ENCODE data around the gene ASTL. TPM values are rescaled to one million over a fixed set of nuclear protein-coding genes. Genes with fewer than 3 reads are reported as not detected.

Gene ASTL
- total and polyA plus RNA-seq, 9 of the 15 experiments (the other 6 are each of a cell fraction or from before 2014, with no cell fraction given) = not detected

DNA sequence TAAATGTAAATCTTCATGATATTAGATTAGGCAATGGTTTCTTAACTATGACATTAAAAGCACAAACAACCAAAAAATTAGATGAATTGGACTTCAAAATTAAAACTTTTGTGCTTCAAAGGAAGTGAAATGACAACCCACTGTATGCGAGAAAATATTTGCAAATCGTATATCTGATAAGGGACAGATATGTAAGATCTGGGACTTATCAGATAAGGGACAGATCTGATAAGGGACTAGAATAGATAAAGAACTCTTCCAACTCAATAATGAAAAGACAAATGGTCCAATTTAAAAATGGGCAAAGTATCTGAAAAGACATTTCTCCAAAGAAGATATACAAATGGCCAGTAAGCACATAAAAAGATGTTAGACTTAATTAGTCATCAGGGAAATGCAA is 51.2 kb downstream of the ASTL start:
- no peak for DNase-seq (ENCODE audit: extremely low read depth in 1 of 4, low spot score in 3 of 4)
- ChIA-PET CTCF (ENCODE audit: low intra/inter-chr PET ratio) (no interaction called here), POLR2A (no interaction called here)
- H3K79me2 ChIP-seq (ENCODE audit: control insufficient read depth, insufficient read depth, low read length) = no peaks in the 10 kb centered on the region
- 0% methylated on average over 2 of the region's 2 CpGs for WGBS (ENCODE audit: insufficient coverage, low coverage, missing lambda C conversion rate)
- peaks cover 8 to 49% of the 10 kb centered on the region in 2 experiments; a peak in 4 of 5 replicates for H3K27me3 ChIP-seq (ENCODE audit: control insufficient read depth in 2 of 2, insufficient read depth in 2 of 2, low read length in 2 of 2)
- ATAC-seq = no peak
- in situ Hi-C loops (cut with MboI) = loop anchor here (25.0 kb wide), 1 partner anchor 300 kb away; no protein-coding TSS in a partner anchor
- H3K4me1 ChIP-seq (replicated peaks in 1 of 2; ENCODE audit: control insufficient read depth in 2 of 2, insufficient read depth in 2 of 2, low read length in 2 of 2) = peaks cover 5 to 25% of the 10 kb centered on the region in 2 experiments; a peak in 4 of 5 replicates
- H2AFZ ChIP-seq (ENCODE audit: low read depth, low read length) = no peak overlapping the region
- no peak overlapping the region for H3K4me3 ChIP-seq
- BruUV-seq (replicated peaks) = no TSS peak
- no peaks in the 10 kb centered on the region for H3K9me3 ChIP-seq (replicated peaks; ENCODE audit: control insufficient read depth, insufficient read depth, low read depth, low read length)
- H3K27ac ChIP-seq (ENCODE audit: extremely low read depth, low read depth, low read length) = no peak overlapping the region
- H4K20me1 ChIP-seq (replicated peaks; ENCODE audit: control insufficient read depth, insufficient read depth, low read length) = no peaks in the 10 kb centered on the region; the same call in 1 of the 2 replicates
- no peaks in the 10 kb centered on the region for H3K36me3 ChIP-seq (ENCODE audit: control insufficient read depth, insufficient read depth, low read length)
- FAIRE-seq = no peak
- intact Hi-C loops (cut with micrococcal nuclease) = no loop called here
- H3K9ac ChIP-seq (ENCODE audit: insufficient read depth in 1 of 2, low read depth in 2 of 2, low read length in 2 of 2) = no peak overlapping the region
- H3K9me1 ChIP-seq (ENCODE audit: control insufficient read depth, insufficient read depth, low read length) = no peaks in the 10 kb centered on the region
- TF ChIP-seq, protein P1, sequence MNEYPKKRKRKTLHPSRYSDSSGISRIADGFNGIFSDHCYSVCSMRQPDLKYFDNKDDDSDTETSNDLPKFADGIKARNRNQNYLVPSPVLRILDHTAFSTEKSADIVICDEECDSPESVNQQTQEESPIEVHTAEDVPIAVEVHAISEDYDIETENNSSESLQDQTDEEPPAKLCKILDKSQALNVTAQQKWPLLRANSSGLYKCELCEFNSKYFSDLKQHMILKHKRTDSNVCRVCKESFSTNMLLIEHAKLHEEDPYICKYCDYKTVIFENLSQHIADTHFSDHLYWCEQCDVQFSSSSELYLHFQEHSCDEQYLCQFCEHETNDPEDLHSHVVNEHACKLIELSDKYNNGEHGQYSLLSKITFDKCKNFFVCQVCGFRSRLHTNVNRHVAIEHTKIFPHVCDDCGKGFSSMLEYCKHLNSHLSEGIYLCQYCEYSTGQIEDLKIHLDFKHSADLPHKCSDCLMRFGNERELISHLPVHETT (CRISPR knock-in tag; conservative IDR thresholded peaks at IDR 0.05 in 1 of 2, IDR thresholded peaks at IDR 0.05 in 1 of 2) = no peak
- TF ChIP-seq THRAP3 (IDR thresholded peaks at IDR 0.05; ENCODE audit: borderline replicate concordance) (no peak), CHD4 (IDR thresholded peaks at IDR 0.05; ENCODE audit: insufficient read depth, insufficient replicate concordance, low read depth, low read length, poor library complexity, severe bottlenecking) (no peak), ZFP1 (CRISPR knock-in tag; IDR thresholded peaks at IDR 0.05) (no peak), GABPA (tag; conservative IDR thresholded peaks at IDR 0.05; ENCODE audit: low read depth) (no peak), ZNF57 (CRISPR knock-in tag; IDR thresholded peaks at IDR 0.05) (no peak), ZNF41 (CRISPR knock-in tag; conservative IDR thresholded peaks at IDR 0.05) (no peak), CBX8 (IDR thresholded peaks at IDR 0.05; ENCODE audit: borderline replicate concordance, extremely low read depth, low read depth, low read length, poor library complexity, severe bottlenecking) (no peak), KDM1A (IDR thresholded peaks at IDR 0.05) (no peak), HDAC3 (IDR thresholded peaks at IDR 0.05; ENCODE audit: borderline replicate concordance, partially characterized antibody) (no peak), NR2F6 (CRISPR knock-in tag; IDR thresholded peaks at IDR 0.05) (no peak), ZNF311 (CRISPR knock-in tag; IDR thresholded peaks at IDR 0.05) (no peak), C11orf30 (IDR thresholded peaks at IDR 0.05; ENCODE audit: low read depth) (no peak), HNRNPUL1 (IDR thresholded peaks at IDR 0.05; ENCODE audit: low read length) (no peak), ESRRB (CRISPR knock-in tag; IDR thresholded peaks at IDR 0.05; ENCODE audit: borderline replicate concordance) (no peak), TAF9B (IDR thresholded peaks at IDR 0.05; ENCODE audit: partially characterized antibody) (no peak), TCF3 (CRISPR knock-in tag; IDR thresholded peaks at IDR 0.05) (no peak), SIX5 (IDR thresholded peaks at IDR 0.05; ENCODE audit: borderline replicate concordance in 1 of 2, insufficient read depth in 1 of 2, low read depth in 1 of 2, low read length in 2 of 2) (no peak), CBFA2T2 (conservative IDR thresholded peaks at IDR 0.05) (no peak), ESRRA (IDR thresholded peaks at IDR 0.05; ENCODE audit: borderline replicate concordance, low read depth) (no peak)
- no peak overlapping the region for H3K4me2 ChIP-seq (ENCODE audit: insufficient read depth, low read length)
